SIG-M5 (cell line): ENCODE data around the gene CAMK2A.

Experiments used
- DNase-seq: peaks from one replicate; lab custom pipeline; 2025; lab: John Stamatoyannopoulos, UW

Gene CAMK2A

GRCh38 chr5:150289551-150290390 lies at the start of gene CAMK2A:
TSS of gene CAMK2A (minus strand) at chr5:150289773. CDS start at chr5:150289625, 148 bp downstream.
- DNase-seq: no peak

DNA sequence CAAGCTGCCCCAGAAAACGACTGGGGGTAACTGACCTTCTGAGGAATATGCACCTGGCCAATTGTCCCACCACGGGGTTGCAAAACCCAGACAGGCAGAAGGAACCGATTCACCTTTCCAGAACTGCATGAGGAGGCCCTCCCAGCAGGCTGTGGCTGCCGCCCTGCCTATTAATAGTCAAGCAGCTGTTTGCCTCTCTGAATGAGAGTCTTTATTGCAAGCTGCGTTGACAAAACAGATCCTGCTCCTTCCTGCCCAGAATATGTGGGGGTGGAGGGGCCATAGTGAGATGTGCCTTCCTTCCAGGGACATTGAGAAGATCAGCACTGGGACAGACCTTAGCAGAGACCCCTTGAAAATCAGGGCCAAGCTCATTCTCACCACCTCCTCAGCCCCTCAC lies 49.6 kb upstream of the CAMK2A start:
- no peak for DNase-seq

DNA sequence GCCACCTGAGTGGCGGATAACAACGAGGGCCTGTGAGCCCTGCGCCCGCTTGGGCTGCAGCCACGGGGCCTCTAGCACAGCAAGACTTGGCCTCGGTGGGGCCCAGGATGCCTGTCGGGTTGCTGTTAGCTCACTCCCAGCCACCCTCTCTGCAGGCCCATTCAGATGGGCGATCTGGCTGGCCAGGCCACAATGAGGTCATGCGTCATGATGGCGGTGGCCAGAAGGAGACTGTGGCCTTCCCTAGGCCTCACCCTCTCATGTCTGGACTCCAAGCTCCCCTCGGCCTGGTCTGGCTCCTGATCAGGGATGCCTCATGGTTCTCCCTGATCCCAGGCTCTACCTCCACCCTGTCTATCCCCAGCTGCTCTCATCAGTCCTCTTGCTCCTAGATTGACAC lies 49.0 kb upstream of the CAMK2A start:
- no peak for DNase-seq

DNA sequence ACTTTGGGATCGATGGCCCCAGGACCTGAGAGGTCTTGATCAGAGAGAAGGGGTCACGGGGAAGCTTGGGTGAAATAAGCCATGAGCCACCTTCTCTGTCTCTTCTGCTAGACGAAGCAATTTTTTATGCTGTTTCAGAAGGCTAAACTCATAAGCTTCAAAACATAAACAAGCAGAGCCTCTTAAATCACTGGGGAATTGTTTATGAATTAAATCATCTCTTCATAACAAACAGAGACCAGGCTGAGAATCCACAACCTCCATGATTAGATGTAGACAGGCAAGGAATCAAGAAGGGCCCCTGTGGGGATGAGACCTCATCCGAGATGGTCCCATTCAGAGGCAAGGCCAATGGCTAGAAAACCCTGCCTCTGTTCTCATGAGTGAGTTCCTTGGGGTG lies 46.2 kb upstream of the CAMK2A start:
- no peak for DNase-seq

- no peak for DNase-seq
These were observed 43.8 kb upstream of the CAMK2A start for GRCh38 chr5:150333400-150333799.

- DNase-seq: no peak
These were observed 40.6 kb upstream of the CAMK2A start for GRCh38 chr5:150329881-150330876.

DNA sequence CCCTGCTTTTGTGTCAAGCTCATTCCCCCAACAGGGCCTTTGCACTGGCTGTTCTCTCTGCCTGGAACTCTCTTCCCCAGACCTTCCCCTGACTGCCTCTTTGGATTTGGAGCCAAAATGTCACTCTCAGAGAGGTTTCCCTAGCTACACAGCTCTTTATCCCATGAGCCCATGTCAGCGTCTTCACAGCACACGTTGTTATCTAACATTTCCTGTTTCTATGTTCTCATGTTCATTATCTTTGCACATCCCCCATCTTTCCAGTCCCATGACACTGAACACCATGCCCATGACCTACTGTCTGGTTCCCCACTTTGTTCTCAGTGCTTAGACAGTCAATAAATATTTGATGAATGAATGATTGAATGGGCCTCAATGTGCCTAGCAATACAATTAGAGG lies 39.5 kb upstream of the CAMK2A start:
- DNase-seq: no peak

GRCh38 chr5:150328515-150328914 lies 38.9 kb upstream of the CAMK2A start:
- no peak for DNase-seq

- DNase-seq: no peak
These were observed 37.6 kb upstream of the CAMK2A start for GRCh38 chr5:150327139-150327538.

DNA sequence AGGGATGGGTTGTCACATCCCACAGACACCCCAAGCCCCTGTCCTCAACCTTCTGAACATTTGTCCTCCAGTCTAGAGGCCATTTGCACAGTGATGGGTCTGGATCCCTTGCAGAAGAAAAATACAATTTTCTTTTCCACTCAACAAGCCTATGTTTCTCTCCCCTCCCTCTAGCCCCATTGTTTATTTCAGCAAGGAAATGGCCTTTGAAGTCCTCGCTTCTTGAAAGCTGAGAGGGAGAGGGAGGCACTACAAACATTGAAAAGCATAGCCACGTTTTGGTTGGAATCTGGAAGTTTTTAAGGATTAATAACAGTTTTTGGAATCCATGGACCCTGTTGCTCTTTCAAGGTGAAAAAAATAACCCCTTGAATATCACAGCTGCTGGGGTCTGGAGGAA lies 37.1 kb upstream of the CAMK2A start:
- no peak for DNase-seq

DNA sequence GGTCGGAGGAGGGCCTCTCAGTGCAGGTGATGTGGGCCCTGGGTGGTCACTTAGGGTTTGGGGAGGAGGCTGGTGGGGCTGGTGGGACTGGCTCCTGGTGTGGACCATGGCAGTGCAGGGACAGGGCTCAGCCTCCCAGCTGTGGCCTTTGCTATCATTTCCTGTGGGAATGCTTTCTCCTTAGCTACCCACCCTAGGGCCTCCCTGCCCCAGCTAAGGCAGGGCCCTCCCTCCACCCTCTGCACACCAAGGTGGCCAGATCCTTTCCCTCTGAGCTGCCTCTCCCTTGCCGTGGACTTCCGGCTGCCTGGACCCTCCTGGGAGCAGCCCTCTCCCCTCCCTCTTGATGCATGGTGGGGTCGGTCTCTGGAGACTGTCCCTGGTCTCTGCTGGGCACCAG lies 35.9 kb upstream of the CAMK2A start:
- no peak for DNase-seq

DNA sequence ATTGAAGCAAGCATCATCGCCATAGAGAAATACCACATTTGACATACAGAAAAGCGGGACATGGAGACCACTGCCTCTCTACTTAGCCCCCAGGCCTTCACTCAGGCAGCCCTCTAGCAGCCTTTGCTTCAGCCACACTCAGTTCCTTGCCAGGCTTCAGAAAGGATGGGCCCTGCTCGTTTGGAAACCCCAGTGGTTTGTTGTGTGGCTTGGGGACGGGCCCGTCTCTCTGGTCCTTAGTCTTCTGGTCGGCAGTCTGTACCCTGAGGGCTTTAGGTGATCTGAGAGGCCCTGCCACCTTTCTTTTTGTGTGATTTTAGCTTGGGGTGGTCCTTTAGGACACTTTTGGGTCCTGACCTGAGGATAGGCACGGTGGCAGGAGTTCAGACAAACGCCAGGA lies 34.2 kb upstream of the CAMK2A start:
- DNase-seq: no peak

DNA sequence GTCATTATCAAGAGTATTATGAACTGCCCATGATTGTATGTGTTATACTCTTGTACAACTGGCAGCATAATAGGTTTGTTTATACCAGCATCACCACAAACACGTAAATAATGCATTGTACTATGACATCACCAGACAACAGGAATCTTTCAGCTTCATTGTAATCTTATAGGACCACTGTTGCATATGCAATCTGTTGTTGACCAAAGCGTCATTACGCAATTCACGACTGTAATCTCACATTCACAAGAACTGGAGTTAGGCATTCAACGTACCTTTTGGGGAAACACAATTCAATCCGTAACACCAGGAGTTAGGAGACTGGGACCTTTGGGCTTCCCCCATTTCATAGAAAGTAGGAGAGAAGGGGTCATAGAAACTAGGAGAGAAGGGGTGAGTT lies 33.5 kb upstream of the CAMK2A start:
- DNase-seq: no peak

GRCh38 chr5:150322202-150322601 lies 32.6 kb upstream of the CAMK2A start:
- no peak for DNase-seq

- DNase-seq: no peak
These were observed 32.2 kb upstream of the CAMK2A start for GRCh38 chr5:150321784-150322183.

- no peak for DNase-seq
These were observed 31.6 kb upstream of the CAMK2A start for GRCh38 chr5:150321211-150321610.

DNA sequence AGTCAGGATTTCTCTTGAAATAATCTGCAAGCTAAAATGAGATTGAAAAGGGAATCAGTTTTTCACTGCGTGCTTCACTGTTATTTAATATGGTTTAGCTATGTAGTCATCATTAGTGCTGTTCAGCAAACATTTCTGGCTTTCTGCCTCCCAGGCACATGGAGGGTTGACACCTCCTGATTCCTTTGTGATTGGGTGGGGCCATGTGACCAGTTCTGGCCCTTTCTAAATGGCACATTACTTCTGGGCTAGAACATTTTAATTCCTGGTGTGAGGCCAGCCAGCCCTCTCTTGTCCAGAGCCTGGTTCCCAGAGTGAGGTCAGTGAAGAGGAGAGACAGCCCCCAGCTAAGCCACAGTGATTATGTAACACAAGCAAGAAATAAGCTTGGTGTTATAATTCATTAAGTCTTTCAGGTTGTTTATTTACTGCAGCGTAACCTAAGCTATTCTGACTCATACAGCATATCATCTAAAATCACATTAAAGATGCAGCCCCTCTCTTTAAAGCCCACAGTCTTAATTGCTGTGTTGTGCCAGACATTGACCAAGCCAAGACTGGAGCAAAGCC lies 30.6 kb upstream of the CAMK2A start:
- no peak for DNase-seq

GRCh38 chr5:150319484-150319790 lies 29.9 kb upstream of the CAMK2A start:
- DNase-seq: no peak

GRCh38 chr5:150318613-150319483 lies 29.3 kb upstream of the CAMK2A start:
- no peak for DNase-seq

GRCh38 chr5:150317048-150318003 lies 27.8 kb upstream of the CAMK2A start:
- DNase-seq: no peak

GRCh38 chr5:150316320-150316719 lies 26.7 kb upstream of the CAMK2A start:
- DNase-seq: no peak
